IMR-90 (cell line): ENCODE measurements around the gene FEN1. TPM values are rescaled to one million over a fixed set of nuclear protein-coding genes. Genes with fewer than 3 reads are reported as not detected.

Experiments
- ATAC-seq: fragments of 200-7000 bp; cut with Tn5 transposase; 2 replicates; pipeline ENCODE4 v1.9.1; 2020; ENCODE audit warnings: low read depth, mild to moderate bottlenecking, moderate library complexity
- BruUV-seq: library from RNA; stranded (reverse); fragments of 400-500 nt; replicated peaks from 2 replicates; lab custom pipeline; 2021; lab: Mats Ljungman, UMichigan
- CTCF ChIA-PET: fragments of 300-600 bp; formaldehyde crosslinking; extraction: SDS; loops from one replicate; lab custom pipeline; 2021; ENCODE audit warnings: antibody characterized with exemption; lab: Yijun Ruan, JAX
- POLR2A ChIA-PET: fragments of 300-600 bp; sonication (Branson Sonifier 250); formaldehyde crosslinking; loops from one replicate; lab custom pipeline; 2022; ENCODE audit warnings: antibody characterized with exemption; ENCODE audit not compliant: unreplicated experiment; lab: Charles Lee
- DNase-seq: peaks from one replicate; pipeline ENCODE4 v3.0.0; 2013
- H2AFZ ChIP-seq: replicated peaks from 2 replicates; pipeline ENCODE3; 2013; ENCODE audit warnings: low read length, mild to moderate bottlenecking; ENCODE audit not compliant: poor library complexity
- H2AK5ac ChIP-seq: 2 replicates; pipeline ENCODE4 v1.6.1; 2013; ENCODE audit warnings: low read depth, low read length, inconsistent platforms
- H2AK9ac ChIP-seq: replicated peaks from 2 replicates; pipeline ENCODE3; 2013; ENCODE audit warnings: mild to moderate bottlenecking, low read depth, low read length, moderate library complexity; ENCODE audit not compliant: poor library complexity
- H2BK120ac ChIP-seq: 2 replicates; pipeline ENCODE4 v1.6.1; 2013; ENCODE audit warnings: low read depth, low read length, inconsistent platforms
- H2BK15ac ChIP-seq: 3 replicates; pipeline ENCODE4 v1.6.1; 2013; ENCODE audit warnings: low read depth, low read length, inconsistent platforms
- H2BK20ac ChIP-seq: 2 replicates; pipeline ENCODE4 v1.6.1; 2013; ENCODE audit warnings: low read depth, mild to moderate bottlenecking, inconsistent platforms, low read length, moderate library complexity
- H2BK5ac ChIP-seq: 2 replicates; pipeline ENCODE4 v1.6.1; 2013; ENCODE audit warnings: mild to moderate bottlenecking, low read depth, low read length, inconsistent platforms; ENCODE audit not compliant: poor library complexity, severe bottlenecking
- H3K14ac ChIP-seq: replicated peaks from 2 replicates; pipeline ENCODE4 v1.6.1; 2013; ENCODE audit warnings: low read depth, low read length, inconsistent platforms
- H3K18ac ChIP-seq: 2 replicates; pipeline ENCODE4 v1.6.1; 2013; ENCODE audit warnings: low read depth, low read length, control low read depth
- H3K23ac ChIP-seq: 2 replicates; pipeline ENCODE4 v1.6.1; 2013; ENCODE audit warnings: low read depth, low read length, inconsistent platforms
- H3K27ac ChIP-seq: 2 replicates; pipeline ENCODE4 v1.5.1; 2013; ENCODE audit warnings: mild to moderate bottlenecking, control low read depth, low read length; ENCODE audit not compliant: insufficient read depth
- H3K27me3 ChIP-seq: 2 replicates; pipeline ENCODE4 v1.6.1; 2013; ENCODE audit warnings: low read length; ENCODE audit not compliant: control insufficient read depth, insufficient read depth
- H3K36me3 ChIP-seq: 2 replicates; pipeline ENCODE4 v1.6.1; 2013; ENCODE audit warnings: low read length, mixed read lengths; ENCODE audit not compliant: control insufficient read depth, insufficient read depth
- H3K4ac ChIP-seq: 2 replicates; pipeline ENCODE4 v1.6.1; 2013; ENCODE audit warnings: low read depth, low read length, inconsistent platforms
- H3K4me1 ChIP-seq: 2 replicates; pipeline ENCODE4 v1.6.1; 2013; ENCODE audit warnings: low read length, mixed read lengths; ENCODE audit not compliant: control insufficient read depth, insufficient read depth
- H3K4me2 ChIP-seq: 2 replicates; pipeline ENCODE4 v1.6.1; 2013; ENCODE audit warnings: low read depth, mild to moderate bottlenecking, control low read depth, low read length, moderate library complexity
- H3K4me3 ChIP-seq: 2 replicates; pipeline ENCODE4 v1.5.1; 2013; ENCODE audit warnings: low read depth, mild to moderate bottlenecking, control low read depth, low read length, moderate library complexity; ENCODE audit not compliant: insufficient read depth
- H3K56ac ChIP-seq: 2 replicates; pipeline ENCODE4 v1.6.1; 2013; ENCODE audit warnings: low read length, inconsistent platforms; ENCODE audit not compliant: insufficient read depth; ENCODE audit errors: extremely low read depth
- H3K79me1 ChIP-seq, 2 experiments: 2 replicates each; pipeline ENCODE4 v1.6.1; 2013; ENCODE audit warnings: low read length in 2 of 2, inconsistent platforms in 1 of 2, low read depth in 1 of 2
- H3K9ac ChIP-seq: 2 replicates; pipeline ENCODE4 v1.6.1; 2013; ENCODE audit warnings: low read depth, low read length, control low read depth
- H3K9me1 ChIP-seq: 2 replicates; pipeline ENCODE4 v1.6.1; 2013; ENCODE audit warnings: low read length, inconsistent platforms; ENCODE audit not compliant: insufficient read depth
- H3K9me3 ChIP-seq: 2 replicates; pipeline ENCODE4 v1.6.1; 2013; ENCODE audit warnings: low read length; ENCODE audit not compliant: control insufficient read depth, insufficient read depth
- H4K20me1 ChIP-seq: 2 replicates; pipeline ENCODE4 v1.6.1; 2013; ENCODE audit warnings: low read length, inconsistent platforms; ENCODE audit not compliant: insufficient read depth
- H4K5ac ChIP-seq: 2 replicates; pipeline ENCODE4 v1.6.1; 2013; ENCODE audit warnings: mild to moderate bottlenecking, low read depth, low read length, control low read depth
- H4K8ac ChIP-seq, 2 experiments: 2 replicates each; pipeline ENCODE4 v1.6.1; 2013; ENCODE audit warnings: low read depth in 2 of 2, low read length in 2 of 2, control low read depth in 1 of 2, inconsistent platforms in 1 of 2
- H4K91ac ChIP-seq: 2 replicates; pipeline ENCODE4 v1.6.1; 2013; ENCODE audit warnings: low read depth, low read length, inconsistent platforms; ENCODE audit not compliant: insufficient read depth
- BHLHE40 ChIP-seq: fragments of 150-350 bp; IDR thresholded peaks from 2 replicates; pipeline ENCODE4 v1.6.1; 2016; ENCODE audit warnings: mild to moderate bottlenecking, low read depth, low read length
- CTCF ChIP-seq: conservative IDR thresholded peaks from 2 replicates; pipeline ENCODE4 v1.5.1; 2012; ENCODE audit warnings: mild to moderate bottlenecking, low read depth, low read length, improper control_type of control experiment
- FOS ChIP-seq: fragments of 150-350 bp; IDR thresholded peaks from 2 replicates; pipeline ENCODE4 v1.6.1; 2016; ENCODE audit warnings: low read depth, low read length
- NFE2L2 ChIP-seq: fragments of 150-350 bp; IDR thresholded peaks from 2 replicates; pipeline ENCODE4 v1.6.1; 2016; ENCODE audit warnings: low read depth, mild to moderate bottlenecking, low read length
- RAD21 ChIP-seq: IDR thresholded peaks from 2 replicates; pipeline ENCODE4 v1.6.1; 2012; ENCODE audit warnings: low read length, improper control_type of control experiment
- RCOR1 ChIP-seq: IDR thresholded peaks from 2 replicates; pipeline ENCODE4 v1.6.1; 2012; ENCODE audit warnings: mild to moderate bottlenecking, low read length, improper control_type of control experiment; ENCODE audit not compliant: insufficient replicate concordance
- SMC3 ChIP-seq: fragments of 150-350 bp; IDR thresholded peaks from 2 replicates; pipeline ENCODE4 v1.6.1; 2016; ENCODE audit warnings: low read depth, mild to moderate bottlenecking, antibody characterized with exemption, low read length, moderate library complexity
- USF2 ChIP-seq: fragments of 150-350 bp; IDR thresholded peaks from 2 replicates; pipeline ENCODE4 v1.6.1; 2017; ENCODE audit warnings: mild to moderate bottlenecking, antibody characterized with exemption, low read length, low read depth
- WGBS, 2 experiments: methylation state at CpG; one replicate each; pipeline versions ENCODE4 v1.1.5 to v1.1.7; 2013; ENCODE audit warnings: missing lambda C conversion rate in 2 of 2; ENCODE audit not compliant: insufficient read length in 1 of 2; ENCODE audit errors: extremely low coverage in 2 of 2; 5-methylcytosine and 5-hydroxymethylcytosine counted together
- dilution Hi-C: fragments of 300-500 bp; cut with HindIII; formaldehyde crosslinking; loops from one replicate; pipeline ENCODE4 v1.14.3; 2018; ENCODE audit warnings: low sequenced_read_pairs; ENCODE audit not compliant: unreplicated experiment
- in situ Hi-C: fragments of 300-500 bp; cut with MboI; formaldehyde crosslinking; loops from 3 replicates; pipeline ENCODE4 v1.14.3; 2019; ENCODE audit warnings: low sequenced_read_pairs, inconsistent platforms, mixed read lengths
- intact Hi-C: fragments of 100-400 bp; cut with micrococcal nuclease; formaldehyde crosslinking; loops from 2 replicates; pipeline ENCODE4 v1.10.0; 2022
- polyA plus RNA-seq, 3 experiments: library from polyadenylated mRNA; depleted of rRNA; stranded (reverse); fragments of >200 nt; gene quantifications; 2 replicates each; pipeline ENCODE4 v1.2.3, GENCODE V29; 2012; ENCODE audit warnings: low replicate concordance in 1 of 3
- total RNA-seq: library from RNA; depleted of rRNA; stranded (reverse); fragments of >200 nt; gene quantifications from 2 replicates; pipeline ENCODE4 v1.2.3, GENCODE V29; 2012

FEN1 gene
- total and polyA plus RNA-seq, 2 of the 4 experiments (the other 2 are of a cell fraction): 23.0 to 41.9 TPM

- ChIA-PET CTCF (no interaction called here), POLR2A (no interaction called here)
- Histone ChIP-seq H3K4ac (no peak overlapping the region), H2BK15ac (no peak overlapping the region), H2AK5ac (no peak overlapping the region; the same call in 1 of the 2 replicates), H3K23ac (no peak overlapping the region), H3K9me3 (no peaks in the 10 kb centered on the region), H3K27ac (no peak overlapping the region), H3K27me3 (no peaks in the 10 kb centered on the region), H4K91ac (no peak overlapping the region), H3K18ac (no peak overlapping the region), H4K8ac (no peak overlapping the region), H3K9me1 (no peaks in the 10 kb centered on the region), H2AK9ac (no peak overlapping the region), H3K9ac (no peak overlapping the region), H2BK20ac (no peak overlapping the region), H2AFZ (no peak overlapping the region), H3K4me2 (no peak overlapping the region), H2BK120ac (no peak overlapping the region), H3K4me1 (peaks cover 10% of the 10 kb centered on the region), H3K56ac (no peak overlapping the region), H4K5ac (no peak overlapping the region), H3K36me3 (no peaks in the 10 kb centered on the region), H4K20me1 (no peaks in the 10 kb centered on the region), H2BK5ac (no peak overlapping the region), H3K14ac (no peak overlapping the region), H3K4me3 (no peak overlapping the region), H3K79me1 (no peaks in the 10 kb centered on the region)
- in situ Hi-C loops: no loop called here
- TF ChIP-seq CTCF (no peak), SMC3 (no peak), USF2 (no peak), NFE2L2 (no peak), RCOR1 (no peak), BHLHE40 (no peak), RAD21 (no peak), FOS (no peak)
- ATAC-seq: no peak
- dilution Hi-C loops: no loop called here
- 85% methylated on average over 17 of the region's 18 CpGs; no CpG with 5 or more reads in 1 of the 2 experiments for WGBS, 2 experiments
- intact Hi-C loops: no loop called here
- BruUV-seq: no TSS peak
- no peak for DNase-seq
Measured at GRCh38 chr11:61773809-61774208, 18.9 kb upstream of the FEN1 start.
